Spleen (tissue), 11 donors: ENCODE measurements around the gene CA9. TPM values are rescaled to one million over a fixed set of nuclear protein-coding genes. Genes with fewer than 3 reads are reported as not detected.

Source experiments
- DNase-seq: peaks from one replicate; pipeline ENCODE4 v3.0.0-alpha.2; 2020
- H3K27ac ChIP-seq, 8 donors: fragments of 200-600 bp; sonication (generic) in 7 of 8; 1 replicate in 4 of 8; 2 replicates in 4 of 8; pipeline versions ENCODE4 v1.5.0 to v1.8.0; 2016 to 2021; ENCODE audit warnings: inconsistent platforms in 4 of 8, mild to moderate bottlenecking in 4 of 8, moderate library complexity in 1 of 8
- H3K27me3 ChIP-seq, 7 donors: fragments of 200-600 bp; sonication (generic) in 6 of 7; replicated peaks in 1 of 7; 1 replicate in 4 of 7; 2 replicates in 3 of 7; pipeline versions ENCODE4 v1.5.0 to v1.8.0; 2016 to 2021; ENCODE audit warnings: inconsistent platforms in 3 of 7, mild to moderate bottlenecking in 1 of 7
- H3K36me3 ChIP-seq, 6 donors: fragments of 200-600 bp; sonication (generic) in 5 of 6; 1 replicate in 4 of 6; 2 replicates in 2 of 6; pipeline versions ENCODE4 v1.5.0 to v1.8.0; 2016 to 2021; ENCODE audit warnings: inconsistent platforms in 2 of 6
- H3K4me1 ChIP-seq, 6 donors: fragments of 200-600 bp; sonication (generic) in 5 of 6; 1 replicate in 3 of 6; 2 replicates in 3 of 6; pipeline versions ENCODE4 v1.5.0 to v1.8.0; 2016 to 2021; ENCODE audit warnings: inconsistent platforms in 3 of 6
- H3K4me3 ChIP-seq, 8 donors: fragments of 200-600 bp; sonication (generic) in 7 of 8; 1 replicate in 4 of 8; 2 replicates in 4 of 8; pipeline versions ENCODE4 v1.5.0 to v1.8.0; 2016 to 2021; ENCODE audit warnings: inconsistent platforms in 4 of 8, mild to moderate bottlenecking in 4 of 8, moderate library complexity in 2 of 8
- H3K9me3 ChIP-seq, 8 donors: fragments of 200-600 bp; sonication (generic) in 7 of 8; 1 replicate in 4 of 8; 2 replicates in 4 of 8; pipeline versions ENCODE4 v1.5.0 to v1.8.0; 2016 to 2021; ENCODE audit warnings: inconsistent platforms in 4 of 8
- POLR2A ChIP-seq, 3 donors: fragments of 450-650 bp; IDR thresholded peaks; one replicate each; pipeline ENCODE4 v1.5.1; 2017; ENCODE audit warnings: antibody characterized with exemption in 3 of 3, mild to moderate bottlenecking in 1 of 3
- POLR2AphosphoS5 ChIP-seq, 3 donors: sonication (generic); formaldehyde crosslinking; IDR thresholded peaks; one replicate each; pipeline ENCODE4 v1.5.1; 2017; ENCODE audit warnings: antibody characterized with exemption in 3 of 3
- WGBS, 5 donors: extraction: QIAGEN DNeasy Blood & Tissue Kit in 3 of 5; methylation state at CpG; one replicate each; pipeline versions ENCODE4 v1.1.5 to v1.1.7; 2013 to 2018; 5-methylcytosine and 5-hydroxymethylcytosine counted together
- intact Hi-C: fragments of 100-400 bp; cut with DNase I; formaldehyde crosslinking; loops from one replicate; pipeline ENCODE4 v1.15.0; 2023; ENCODE audit warnings: low total_unique reads
- polyA plus RNA-seq, 3 donors: library from polyadenylated mRNA; stranded (reverse); fragments of 200-250 nt; gene quantifications; one replicate each; pipeline ENCODE4 v1.2.1, GENCODE V29; 2013
- total RNA-seq, 7 donors: library from RNA; depleted of rRNA in 3 of 7; stranded (reverse); fragments of >200 nt in 3 of 7; fragmentation: NEBNext Ultra II Directional in 4 of 7; extraction: Animal tissue kit (Norgen Biotek cat#: 25700) in 4 of 7; gene quantifications; one replicate each; pipeline versions ENCODE4 v1.1.0 to v1.2.1, GENCODE V29; 2016 to 2021
- TF ChIP-seq, protein P1 (sequence below), 11 experiments: fragments of 200-600 bp in 7 of 11; fragments of 450-650 bp in 4 of 11; sonication (generic) in 4 of 11; IDR thresholded peaks in 8 of 11; conservative IDR thresholded peaks in 3 of 11; 1 replicate in 7 of 11; 2 replicates in 4 of 11; pipeline versions ENCODE4 v1.4.0 to v1.8.0; 2016 to 2021; ENCODE audit warnings: antibody characterized with exemption in 11 of 11, inconsistent platforms in 4 of 11, mild to moderate bottlenecking in 1 of 11
- donor health status: healthy with polysubstance abuse.
- donor health status: DM: no; HTN: no; CAD: no; lungs with moderate emphysema.
- donor health status: DM: no; HTN: no; CAD: no.
- donor health status: Bipolar disorder and iron deficiency.
- donor health status: healthy.
- donor health status: DM: no; HTN: no; CAD: no.
- donor health status: DM: yes; HTN: yes; CAD: no.

The CA9 gene
- total and polyA plus RNA-seq, 10 donors = 0.26 to 0.30 TPM; not detected in 8

DNA sequence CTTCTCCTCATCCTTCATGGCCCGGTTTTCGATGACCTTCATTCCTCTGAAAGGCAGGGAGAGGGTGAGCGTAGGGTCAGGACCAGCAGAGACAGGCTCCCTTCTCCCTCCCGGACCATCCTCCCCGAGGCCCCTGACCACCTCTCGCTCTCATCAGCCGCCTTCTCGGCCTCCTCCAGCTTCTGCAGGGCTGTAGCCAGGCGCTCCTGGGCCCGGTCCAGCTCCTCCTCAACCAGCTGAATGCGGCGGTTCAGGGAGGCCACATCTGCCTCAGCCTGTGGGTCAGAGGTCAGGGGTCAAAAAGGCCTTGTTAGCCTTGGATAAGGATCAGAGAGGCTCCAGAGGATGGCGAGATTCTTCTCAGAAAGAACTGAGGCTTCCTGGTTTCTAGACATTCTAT, 11.8 kb downstream of the CA9 start:
- Histone ChIP-seq H3K27ac (no peak overlapping the region), H3K4me1 (peaks cover 0 to 54% (median 15%) of the 10 kb centered on the region in 6 donors), H3K9me3 (no peaks in the 10 kb centered on the region), H3K27me3 (peaks cover 0 to 7% (median 0%) of the 10 kb centered on the region in 7 donors), H3K36me3 (peaks cover 0 to 39% (median 7%) of the 10 kb centered on the region in 6 donors), H3K4me3 (no peak overlapping the region)
- DNase-seq = no peak
- WGBS, 5 donors = 73 to 94% (median 82%) methylated on average over 13 of the region's 13 CpGs
- intact Hi-C loops = no loop called here
- no peak for TF ChIP-seq POLR2A (IDR thresholded peaks at IDR 0.05)
- TF ChIP-seq, protein P1, sequence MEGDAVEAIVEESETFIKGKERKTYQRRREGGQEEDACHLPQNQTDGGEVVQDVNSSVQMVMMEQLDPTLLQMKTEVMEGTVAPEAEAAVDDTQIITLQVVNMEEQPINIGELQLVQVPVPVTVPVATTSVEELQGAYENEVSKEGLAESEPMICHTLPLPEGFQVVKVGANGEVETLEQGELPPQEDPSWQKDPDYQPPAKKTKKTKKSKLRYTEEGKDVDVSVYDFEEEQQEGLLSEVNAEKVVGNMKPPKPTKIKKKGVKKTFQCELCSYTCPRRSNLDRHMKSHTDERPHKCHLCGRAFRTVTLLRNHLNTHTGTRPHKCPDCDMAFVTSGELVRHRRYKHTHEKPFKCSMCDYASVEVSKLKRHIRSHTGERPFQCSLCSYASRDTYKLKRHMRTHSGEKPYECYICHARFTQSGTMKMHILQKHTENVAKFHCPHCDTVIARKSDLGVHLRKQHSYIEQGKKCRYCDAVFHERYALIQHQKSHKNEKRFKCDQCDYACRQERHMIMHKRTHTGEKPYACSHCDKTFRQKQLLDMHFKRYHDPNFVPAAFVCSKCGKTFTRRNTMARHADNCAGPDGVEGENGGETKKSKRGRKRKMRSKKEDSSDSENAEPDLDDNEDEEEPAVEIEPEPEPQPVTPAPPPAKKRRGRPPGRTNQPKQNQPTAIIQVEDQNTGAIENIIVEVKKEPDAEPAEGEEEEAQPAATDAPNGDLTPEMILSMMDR (IDR thresholded peaks at IDR 0.05 in 8 of 11, conservative IDR thresholded peaks at IDR 0.05 in 3 of 11) = no peak
- TF ChIP-seq POLR2AphosphoS5 (IDR thresholded peaks at IDR 0.05) = peak in 2 of 3 donors; percentile 34 to 63

DNA sequence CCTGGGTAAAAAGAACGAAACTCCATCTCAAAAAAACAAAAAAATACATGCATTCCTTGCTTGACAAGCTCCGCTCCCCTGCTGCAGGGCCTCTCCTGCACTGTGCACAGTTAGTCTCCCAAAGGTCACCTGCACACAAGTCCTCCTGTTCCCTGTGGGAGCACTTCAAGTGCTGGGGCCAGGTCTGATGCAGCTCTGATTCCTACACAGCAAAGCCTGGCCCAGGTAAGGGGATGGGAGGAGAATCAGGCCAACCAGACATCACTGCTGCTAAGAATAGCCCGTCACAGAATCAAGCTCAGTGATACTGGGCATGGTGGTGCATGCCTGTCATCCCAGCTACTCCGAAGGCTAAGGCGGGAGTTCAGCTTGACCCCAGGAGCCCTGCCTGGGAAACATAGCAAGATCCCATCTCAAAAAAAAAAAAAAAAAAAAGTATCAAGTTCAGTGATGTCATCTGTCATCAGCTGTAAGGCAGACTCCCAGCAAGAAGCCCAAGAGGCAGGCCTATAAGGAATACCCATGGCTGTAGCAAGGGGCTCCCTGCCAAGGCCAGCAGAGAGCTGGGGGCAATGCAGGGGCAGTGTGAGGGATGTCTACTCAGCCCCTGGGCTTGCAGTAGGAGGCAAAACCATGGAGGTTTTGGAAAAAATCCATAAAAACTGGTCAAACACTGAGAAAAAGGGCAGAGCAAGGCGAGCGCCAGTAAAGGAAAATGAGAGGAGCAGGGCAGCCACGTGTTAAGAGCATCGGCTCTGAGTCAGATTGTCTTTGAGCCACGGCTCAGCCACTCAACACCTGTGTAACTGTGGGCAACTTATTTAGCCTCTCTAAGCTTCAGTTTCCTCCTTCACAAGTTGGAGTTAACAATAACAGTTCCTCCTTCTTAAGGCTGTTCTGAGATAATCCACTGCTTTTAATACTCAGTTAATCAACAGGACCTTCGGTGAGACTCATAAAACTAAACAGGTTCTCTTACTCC, 12.8 kb downstream of the CA9 start:
- Histone ChIP-seq H3K4me1 (peaks cover 0 to 58% (median 18%) of the 10 kb centered on the region in 6 donors), H3K9me3 (no peaks in the 10 kb centered on the region), H3K4me3 (peak overlapping the region in 1 of 8 donors; percentile 67), H3K36me3 (peaks cover 0 to 39% (median 7%) of the 10 kb centered on the region in 6 donors), H3K27ac (peak overlapping the region in 1 of 8 donors; percentile 17), H3K27me3 (peaks cover 0 to 7% (median 0%) of the 10 kb centered on the region in 7 donors)
- DNase-seq = no peak
- no peak for TF ChIP-seq POLR2A (IDR thresholded peaks at IDR 0.05)
- TF ChIP-seq, protein P1 (IDR thresholded peaks at IDR 0.05 in 8 of 11, conservative IDR thresholded peaks at IDR 0.05 in 3 of 11) = no peak
- TF ChIP-seq POLR2AphosphoS5 (IDR thresholded peaks at IDR 0.05) = no peak
- WGBS, 5 donors = 69 to 85% (median 77%) methylated on average over 11 of the region's 11 CpGs
- intact Hi-C loops = no loop called here

DNA sequence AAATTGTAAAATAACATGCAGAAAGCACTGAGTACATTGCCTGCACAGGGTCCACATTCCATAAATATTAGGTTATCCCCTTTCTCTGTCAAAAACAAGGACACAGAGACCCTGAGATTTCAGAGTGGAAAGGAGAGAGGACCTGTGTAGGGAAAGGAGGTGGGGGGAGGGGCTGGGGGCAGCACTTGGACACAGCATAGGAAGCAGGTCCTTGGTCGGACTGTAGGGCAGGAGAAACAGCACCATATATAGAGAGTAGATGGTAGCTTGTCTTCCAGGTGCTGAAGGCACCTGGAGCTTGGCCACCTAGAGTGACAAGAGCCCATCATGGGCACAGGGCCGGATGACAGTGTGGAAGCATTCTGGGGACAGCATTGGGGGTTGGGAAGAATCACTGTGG, 13.6 kb downstream of the CA9 start:
- Histone ChIP-seq H3K4me3 (peak overlapping the region in 2 of 8 donors; percentile 67 to 77), H3K27ac (peak overlapping the region in 1 of 8 donors; percentile 17), H3K4me1 (peaks cover 0 to 64% (median 22%) of the 10 kb centered on the region in 6 donors), H3K9me3 (no peaks in the 10 kb centered on the region), H3K27me3 (peaks cover 0 to 7% (median 0%) of the 10 kb centered on the region in 7 donors), H3K36me3 (peaks cover 0 to 33% (median 7%) of the 10 kb centered on the region in 6 donors)
- 78 to 90% (median 85%) methylated on average over 2 of the region's 2 CpGs for WGBS, 5 donors
- DNase-seq = no peak
- intact Hi-C loops = no loop called here
- TF ChIP-seq POLR2A (IDR thresholded peaks at IDR 0.05) (no peak), POLR2AphosphoS5 (IDR thresholded peaks at IDR 0.05) (no peak)
- TF ChIP-seq, protein P1 (IDR thresholded peaks at IDR 0.05 in 8 of 11, conservative IDR thresholded peaks at IDR 0.05 in 3 of 11) = no peak
